GM12878 (cell line): Measurements from ENCODE around the gene MBNL1. TPM values are rescaled to one million over a fixed set of nuclear protein-coding genes. Genes with fewer than 3 reads are reported as not detected.

Source experiments
- BCL3 ChIP-seq: IDR thresholded peaks from 2 replicates; pipeline ENCODE4 v1.6.1; 2011; ENCODE audit warnings: borderline replicate concordance, low read depth, mild to moderate bottlenecking, moderate library complexity, low read length; ENCODE audit not compliant: insufficient read depth, poor library complexity, severe bottlenecking
- CBFB ChIP-seq: IDR thresholded peaks from 2 replicates; pipeline ENCODE4 v1.6.1; 2016; ENCODE audit warnings: antibody characterized with exemption, low read depth
- CHD1 ChIP-seq: IDR thresholded peaks from 2 replicates; pipeline ENCODE4 v1.6.1; 2012; ENCODE audit warnings: low read depth, low read length, improper control_type of control experiment
- CUX1 ChIP-seq: IDR thresholded peaks from 2 replicates; pipeline ENCODE4 v1.6.1; 2012; ENCODE audit warnings: improper control_type of control experiment, low read depth, low read length; ENCODE audit not compliant: insufficient replicate concordance
- EGR1 ChIP-seq, 2 experiments: IDR thresholded peaks; 1 replicate in 1 of 2; 2 replicates in 1 of 2; pipeline ENCODE4 v1.6.1; 2011 to 2012; ENCODE audit warnings: low read depth in 2 of 2, low read length in 2 of 2, borderline replicate concordance in 1 of 2, mild to moderate bottlenecking in 1 of 2, moderate library complexity in 1 of 2
- HDAC2 ChIP-seq: fragments of 200-600 bp; sonication (generic); IDR thresholded peaks from 2 replicates; pipeline ENCODE4 v1.6.1; 2017
- IRF5 ChIP-seq: fragments of 450-650 bp; IDR thresholded peaks from 2 replicates; pipeline ENCODE4 v1.6.1; 2017; ENCODE audit warnings: borderline replicate concordance
- MXI1 ChIP-seq: fragments of 150-350 bp; IDR thresholded peaks from 2 replicates; pipeline ENCODE4 v1.6.1; 2011; ENCODE audit warnings: low read depth, mild to moderate bottlenecking, inconsistent platforms, low read length, improper control_type of control experiment
- PBX3 ChIP-seq: IDR thresholded peaks from 2 replicates; pipeline ENCODE4 v1.6.1; 2011; ENCODE audit warnings: mild to moderate bottlenecking, low read depth, low read length, moderate library complexity; ENCODE audit not compliant: insufficient replicate concordance
- RELB ChIP-seq: fragments of 450-650 bp; IDR thresholded peaks from 2 replicates; pipeline ENCODE4 v1.6.1; 2017; ENCODE audit warnings: low read depth, mild to moderate bottlenecking, moderate library complexity
- REST ChIP-seq: IDR thresholded peaks from 2 replicates; pipeline ENCODE4 v1.6.1; 2012; ENCODE audit warnings: mild to moderate bottlenecking, low read depth, low read length
- RUNX3 ChIP-seq: IDR thresholded peaks from 2 replicates; pipeline ENCODE4 v1.6.1; 2012; ENCODE audit warnings: low read length, inconsistent platforms
- SIX5 ChIP-seq: IDR thresholded peaks from 2 replicates; pipeline ENCODE4 v1.6.1; 2011; ENCODE audit warnings: mild to moderate bottlenecking, low read depth, low read length, moderate library complexity; ENCODE audit not compliant: severe bottlenecking
- SREBF2 ChIP-seq: IDR thresholded peaks from 2 replicates; pipeline ENCODE4 v1.6.1; 2012; ENCODE audit warnings: mild to moderate bottlenecking, low read length
- ZNF274 ChIP-seq: IDR thresholded peaks from one replicate; pipeline ENCODE4 v1.8.0; 2011; ENCODE audit not compliant: insufficient read length, insufficient read depth
- polyA plus RNA-seq, 11 experiments: library from polyadenylated mRNA; depleted of rRNA in 4 of 11; unstranded in 6 of 11; stranded (reverse) in 5 of 11; fragments of >200 nt; fragmentation: Nextera tagmentation in 4 of 11; fragmentation: Illumina TruSeq in 1 of 11; extraction: Ambion mirVana in 4 of 11; extraction: Trizol in 1 of 11; gene quantifications; 1 replicate in 1 of 11; 2 replicates in 10 of 11; pipeline versions ENCODE4 v1.2.1 to v1.2.3, GENCODE V29; 2011 to 2016; ENCODE audit warnings: inconsistent platforms in 2 of 11, missing spikeins in 2 of 11, low read depth in 1 of 11
- total RNA-seq, 4 experiments: library from RNA; depleted of rRNA in 3 of 4; stranded (reverse); fragments of >200 nt in 3 of 4; fragmentation: Illumina TruSeq in 1 of 4; extraction: Trizol in 1 of 4; gene quantifications; 2 replicates each; pipeline versions ENCODE4 v1.2.1 to v1.2.3, GENCODE V29; 2013 to 2021

The MBNL1 gene
- total and polyA plus RNA-seq, 10 of the 15 experiments (the other 5 are each of a cell fraction or from before 2014, with no cell fraction given) = 59.6 to 337 (median 143) TPM

GRCh38 chr3:152257563-152258035 lies 11.1 kb upstream of the MBNL1 start (continued):
- TF ChIP-seq PBX3 (no peak), BCL3 (no peak), CUX1 (no peak), MXI1 (no peak), SREBF2 (no peak), CHD1 (no peak), HDAC2 (no peak), EGR1 (IDR thresholded peaks at IDR 0.05; ENCODE audit: borderline replicate concordance in 1 of 2, low read depth in 2 of 2, low read length in 2 of 2) (no peak), ZNF274 (no peak), RELB (peak; percentile 48; the same call in 1 of the 2 replicates), SIX5 (no peak), IRF5 (no peak), REST (no peak), RUNX3 (peak; percentile 97), CBFB (peak; percentile 76; the same call in 1 of the 2 replicates)
